HepG2 (cell line): Measurements from ENCODE around the gene GRIK4. TPM values are rescaled to one million over a fixed set of nuclear protein-coding genes. Genes with fewer than 3 reads are reported as not detected.

Experiments
- BCLAF1 ChIP-seq: fragments of 450-650 bp; IDR thresholded peaks from 2 replicates; pipeline ENCODE4 v1.6.1; 2017; ENCODE audit warnings: mild to moderate bottlenecking
- FOXO1 ChIP-seq: sonication (generic); formaldehyde crosslinking; IDR thresholded peaks from 2 replicates; pipeline ENCODE4 v1.4.0; 2020; ENCODE audit warnings: missing genetic modification reagents
- GATAD2A ChIP-seq: IDR thresholded peaks from 2 replicates; pipeline ENCODE4 v1.6.1; 2016
- GPN1 ChIP-seq: sonication (generic); formaldehyde crosslinking; IDR thresholded peaks from 2 replicates; pipeline ENCODE4 v1.5.1; 2020; ENCODE audit warnings: missing genetic modification reagents, borderline replicate concordance
- HCFC1 ChIP-seq: fragments of 150-350 bp; IDR thresholded peaks from 2 replicates; pipeline ENCODE4 v1.6.1; 2014; ENCODE audit warnings: low read depth, low read length
- HMG20B ChIP-seq: conservative IDR thresholded peaks from 2 replicates; pipeline ENCODE4 v1.6.1; 2016; ENCODE audit warnings: missing genetic modification reagents, missing compliant biosample characterization
- IKZF1 ChIP-seq: fragments of 450-650 bp; IDR thresholded peaks from 2 replicates; pipeline ENCODE4 v1.7.1; 2016
- KLF6 ChIP-seq: IDR thresholded peaks from 2 replicates; pipeline ENCODE4 v1.8.0; 2016; ENCODE audit warnings: missing biosample characterization, missing genetic modification reagents
- MAZ ChIP-seq, 2 experiments: sonication (generic) in 1 of 2; formaldehyde crosslinking in 1 of 2; IDR thresholded peaks; 2 replicates each; pipeline versions ENCODE4 v1.5.0 to v1.6.1; 2012 to 2020; ENCODE audit warnings: low read depth in 2 of 2, mild to moderate bottlenecking in 2 of 2, borderline replicate concordance in 1 of 2, improper control_type of control experiment in 1 of 2, low read length in 1 of 2, missing genetic modification reagents in 1 of 2, moderate library complexity in 1 of 2
- POGZ ChIP-seq: sonication (generic); formaldehyde crosslinking; IDR thresholded peaks from 2 replicates; pipeline ENCODE4 v1.4.0; 2020; ENCODE audit warnings: mild to moderate bottlenecking, missing genetic modification reagents
- SAP130 ChIP-seq: IDR thresholded peaks from 2 replicates; pipeline ENCODE4 v1.6.1; 2016; ENCODE audit warnings: low read depth
- SOX5 ChIP-seq: IDR thresholded peaks from 2 replicates; pipeline ENCODE4 v1.6.1; 2016; ENCODE audit warnings: borderline replicate concordance
- TAF1 ChIP-seq: sonication (generic); formaldehyde crosslinking; IDR thresholded peaks from 2 replicates; pipeline ENCODE4 v1.4.0; 2020; ENCODE audit warnings: missing genetic modification reagents
- TEF ChIP-seq: sonication (generic); formaldehyde crosslinking; IDR thresholded peaks from 2 replicates; pipeline ENCODE4 v1.5.0; 2020; ENCODE audit warnings: missing genetic modification reagents
- ZNF44 ChIP-seq: sonication (generic); formaldehyde crosslinking; IDR thresholded peaks from 2 replicates; pipeline ENCODE4 v1.5.1; 2020; ENCODE audit warnings: mild to moderate bottlenecking, missing genetic modification reagents
- ZNF512B ChIP-seq: sonication (generic); formaldehyde crosslinking; IDR thresholded peaks from 2 replicates; pipeline ENCODE4 v1.5.1; 2020; ENCODE audit warnings: missing genetic modification reagents, mild to moderate bottlenecking, borderline replicate concordance
- ZNF768 ChIP-seq: sonication (generic); formaldehyde crosslinking; IDR thresholded peaks from 2 replicates; pipeline ENCODE4 v1.4.0; 2020; ENCODE audit warnings: missing genetic modification reagents
- ZNF775 ChIP-seq: sonication (generic); formaldehyde crosslinking; IDR thresholded peaks from 2 replicates; pipeline ENCODE4 v1.4.0; 2020; ENCODE audit warnings: missing genetic modification reagents, mild to moderate bottlenecking, moderate library complexity, borderline replicate concordance
- ZUFSP ChIP-seq: sonication (generic); formaldehyde crosslinking; IDR thresholded peaks from 2 replicates; pipeline ENCODE4 v1.9.0; 2021; ENCODE audit warnings: missing genetic modification reagents, mild to moderate bottlenecking, borderline replicate concordance
- polyA plus RNA-seq, 8 experiments: library from polyadenylated mRNA; depleted of rRNA in 3 of 8; stranded (reverse) in 7 of 8; unstranded in 1 of 8; fragments of >200 nt; fragmentation: Illumina TruSeq in 4 of 8; extraction: Trizol in 4 of 8; gene quantifications; 2 replicates each; pipeline versions ENCODE4 v1.2.1 to v1.2.3, GENCODE V29; 2011 to 2016; ENCODE audit warnings: low read depth in 4 of 8, missing spikeins in 1 of 8, mixed read lengths in 1 of 8; ENCODE audit not compliant: insufficient read depth in 1 of 8
- total RNA-seq, 5 experiments: library from RNA; depleted of rRNA; stranded (reverse); fragments of >200 nt; fragmentation: Illumina TruSeq; extraction: Trizol; gene quantifications; 2 replicates each; pipeline ENCODE4 v1.2.3, GENCODE V29; 2016; ENCODE audit warnings: low read depth in 1 of 5
- TF ChIP-seq, protein P1 (sequence below): sonication (generic); formaldehyde crosslinking; IDR thresholded peaks from 2 replicates; pipeline ENCODE4 v1.4.0; 2020; ENCODE audit warnings: missing genetic modification reagents
- TF ChIP-seq, protein P2 (sequence below): sonication (generic); formaldehyde crosslinking; IDR thresholded peaks from 2 replicates; pipeline ENCODE4 v1.4.0; 2020; ENCODE audit warnings: missing genetic modification reagents, borderline replicate concordance

The GRIK4 gene
- total and polyA plus RNA-seq, 2 of the 13 experiments (the other 11 are each of a cell fraction or from before 2014, with no cell fraction given): 0.04 to 0.07 TPM

DNA sequence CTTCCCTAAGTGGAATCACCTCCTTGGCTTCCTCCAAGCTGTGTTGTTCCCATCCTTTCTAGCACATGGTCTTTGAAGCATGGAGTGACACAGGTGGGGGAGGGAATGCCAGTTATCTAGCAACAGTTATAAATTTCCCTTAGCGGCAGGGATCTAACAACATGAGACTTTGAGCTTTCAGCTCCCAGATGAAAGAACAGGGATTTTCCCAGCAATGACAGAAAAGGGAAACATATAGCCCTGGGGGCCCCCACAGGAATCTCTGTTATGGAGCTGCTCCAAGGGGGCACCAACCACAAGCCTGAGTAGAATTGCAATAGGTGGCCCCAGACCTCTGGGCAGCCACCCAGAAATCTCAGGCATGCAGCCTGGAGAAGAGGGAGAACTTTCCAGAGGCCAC lies 163.0 kb downstream of the GRIK4 start (continued):
- TF ChIP-seq ZNF768 (no peak), FOXO1 (CRISPR knock-in tag) (peak; percentile 69; the same call in 1 of the 2 replicates), MAZ (IDR thresholded peaks at IDR 0.05; ENCODE audit: borderline replicate concordance, low read depth, low read length) (peak; percentile 82), MAZ (CRISPR knock-in tag; IDR thresholded peaks at IDR 0.05; ENCODE audit: low read depth) (no peak), ZNF775 (no peak), SOX5 (CRISPR knock-in tag) (peak; percentile 67; the same call in 1 of the 2 replicates), ZNF512B (no peak), GATAD2A (CRISPR knock-in tag) (peak; percentile 69), POGZ (peak; percentile 30; the same call in 1 of the 2 replicates), HMG20B (CRISPR knock-in tag) (peak; percentile 79), HCFC1 (no peak), TEF (CRISPR knock-in tag) (no peak), GPN1 (CRISPR knock-in tag) (no peak), IKZF1 (no peak), SAP130 (CRISPR knock-in tag) (peak; percentile 70), TAF1 (CRISPR knock-in tag) (no peak), KLF6 (CRISPR knock-in tag) (no peak), ZUFSP (CRISPR knock-in tag) (no peak), BCLAF1 (no peak), ZNF44 (no peak)
- TF ChIP-seq, protein P1, sequence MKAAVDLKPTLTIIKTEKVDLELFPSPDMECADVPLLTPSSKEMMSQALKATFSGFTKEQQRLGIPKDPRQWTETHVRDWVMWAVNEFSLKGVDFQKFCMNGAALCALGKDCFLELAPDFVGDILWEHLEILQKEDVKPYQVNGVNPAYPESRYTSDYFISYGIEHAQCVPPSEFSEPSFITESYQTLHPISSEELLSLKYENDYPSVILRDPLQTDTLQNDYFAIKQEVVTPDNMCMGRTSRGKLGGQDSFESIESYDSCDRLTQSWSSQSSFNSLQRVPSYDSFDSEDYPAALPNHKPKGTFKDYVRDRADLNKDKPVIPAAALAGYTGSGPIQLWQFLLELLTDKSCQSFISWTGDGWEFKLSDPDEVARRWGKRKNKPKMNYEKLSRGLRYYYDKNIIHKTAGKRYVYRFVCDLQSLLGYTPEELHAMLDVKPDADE: no peak
- TF ChIP-seq, protein P2, sequence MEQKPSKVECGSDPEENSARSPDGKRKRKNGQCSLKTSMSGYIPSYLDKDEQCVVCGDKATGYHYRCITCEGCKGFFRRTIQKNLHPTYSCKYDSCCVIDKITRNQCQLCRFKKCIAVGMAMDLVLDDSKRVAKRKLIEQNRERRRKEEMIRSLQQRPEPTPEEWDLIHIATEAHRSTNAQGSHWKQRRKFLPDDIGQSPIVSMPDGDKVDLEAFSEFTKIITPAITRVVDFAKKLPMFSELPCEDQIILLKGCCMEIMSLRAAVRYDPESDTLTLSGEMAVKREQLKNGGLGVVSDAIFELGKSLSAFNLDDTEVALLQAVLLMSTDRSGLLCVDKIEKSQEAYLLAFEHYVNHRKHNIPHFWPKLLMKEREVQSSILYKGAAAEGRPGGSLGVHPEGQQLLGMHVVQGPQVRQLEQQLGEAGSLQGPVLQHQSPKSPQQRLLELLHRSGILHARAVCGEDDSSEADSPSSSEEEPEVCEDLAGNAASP: peak; percentile 19; the same call in 1 of the 2 replicates
